ENCODE measurements around the gene NTSR1.
A peak's percentile ranks its signal among the peaks of the same experiment; 100 is the strongest.

NTSR1 gene

GRCh38 chr20:62793757-62794006, 85.0 kb downstream of the NTSR1 start:
- Histone ChIP-seq H3K4me3 (replicated peaks; ENCODE audit: insufficient read depth, low read length) (no peak overlapping the region), H3K27ac (replicated peaks) (peak overlapping the region; percentile 68), H3K27me3 (ENCODE audit: insufficient read depth, poor library complexity, severe bottlenecking) (no peaks in the 10 kb centered on the region)
- no peak for DNase-seq (ENCODE audit: low read depth in 1 of 2, low spot score in 1 of 2)
- TF ChIP-seq REST (IDR thresholded peaks at IDR 0.05; ENCODE audit: insufficient replicate concordance, low read depth), result no peak
- no peak for TF ChIP-seq POLR2AphosphoS5 (IDR thresholded peaks at IDR 0.05; ENCODE audit: low read depth)
- TF ChIP-seq CTCF (IDR thresholded peaks at IDR 0.05; ENCODE audit: insufficient read depth, low read length), result no peak
- TF ChIP-seq SPI1 (IDR thresholded peaks at IDR 0.05; ENCODE audit: borderline replicate concordance, low read depth), result no peak
- TF ChIP-seq GABPA (IDR thresholded peaks at IDR 0.05; ENCODE audit: low read depth), result no peak

- Histone ChIP-seq H3K4me3 (replicated peaks; ENCODE audit: insufficient read depth, low read length) (peak overlapping the region; percentile 27), H3K27ac (replicated peaks) (peak overlapping the region; percentile 77), H3K27me3 (ENCODE audit: insufficient read depth, poor library complexity, severe bottlenecking) (no peaks in the 10 kb centered on the region)
- DNase-seq (ENCODE audit: low read depth in 1 of 2, low spot score in 1 of 2), result peak; percentile 94 to 97
- TF ChIP-seq POLR2AphosphoS5 (IDR thresholded peaks at IDR 0.05; ENCODE audit: low read depth) (peak; percentile 73), SPI1 (IDR thresholded peaks at IDR 0.05; ENCODE audit: borderline replicate concordance, low read depth) (no peak)
These were observed 85.5 kb downstream of the NTSR1 start for GRCh38 chr20:62794007-62794724.

GRCh38 chr20:62795023-62795761, 86.6 kb downstream of the NTSR1 start:
- H3K4me3 ChIP-seq (replicated peaks; ENCODE audit: insufficient read depth, low read length), result peak overlapping the region; percentile 35
- DNase-seq (ENCODE audit: low read depth in 1 of 2, low spot score in 1 of 2), result peak; percentile 51 to 59
- TF ChIP-seq SPI1 (IDR thresholded peaks at IDR 0.05; ENCODE audit: borderline replicate concordance, low read depth) (no peak), POLR2AphosphoS5 (IDR thresholded peaks at IDR 0.05; ENCODE audit: low read depth) (no peak), GABPA (IDR thresholded peaks at IDR 0.05; ENCODE audit: low read depth) (no peak), REST (IDR thresholded peaks at IDR 0.05; ENCODE audit: insufficient replicate concordance, low read depth) (no peak), CTCF (IDR thresholded peaks at IDR 0.05; ENCODE audit: insufficient read depth, low read length) (no peak)
- H3K27ac ChIP-seq (replicated peaks), result peak overlapping the region; percentile 77
- H3K27me3 ChIP-seq (ENCODE audit: insufficient read depth, poor library complexity, severe bottlenecking), result no peaks in the 10 kb centered on the region

- no peak overlapping the region for H3K27ac ChIP-seq (replicated peaks)
- H3K27me3 ChIP-seq (ENCODE audit: insufficient read depth, poor library complexity, severe bottlenecking), result no peaks in the 10 kb centered on the region
- DNase-seq (ENCODE audit: low read depth in 1 of 2, low spot score in 1 of 2), result no peak
- no peak for TF ChIP-seq POLR2AphosphoS5 (IDR thresholded peaks at IDR 0.05; ENCODE audit: low read depth)
- no peak for TF ChIP-seq GABPA (IDR thresholded peaks at IDR 0.05; ENCODE audit: low read depth)
- no peak for TF ChIP-seq REST (IDR thresholded peaks at IDR 0.05; ENCODE audit: insufficient replicate concordance, low read depth)
- no peak for TF ChIP-seq SPI1 (IDR thresholded peaks at IDR 0.05; ENCODE audit: borderline replicate concordance, low read depth)
- TF ChIP-seq CTCF (IDR thresholded peaks at IDR 0.05; ENCODE audit: insufficient read depth, low read length), result no peak
- peak overlapping the region; percentile 45 for H3K4me3 ChIP-seq (replicated peaks; ENCODE audit: insufficient read depth, low read length)
These were observed 88.3 kb downstream of the NTSR1 start for GRCh38 chr20:62796699-62797491.
